WTC11 (cell line): ENCODE data around the gene TBC1D21. TPM values are rescaled to one million over a fixed set of nuclear protein-coding genes. Genes with fewer than 3 reads are reported as not detected.

ENCODE experiments used
- ATAC-seq: fragments of 200-7000 bp; cut with Tn5 transposase; 2 replicates; pipeline ENCODE4 v1.10.0; 2021; ENCODE audit warnings: mild to moderate bottlenecking, moderate library complexity
- CTCF ChIA-PET: fragments of 300-600 bp; sonication (Branson Sonifier 250); formaldehyde crosslinking; loops from one replicate; lab custom pipeline; 2021; ENCODE audit warnings: antibody characterized with exemption; lab: Charles Lee
- POLR2A ChIA-PET: fragments of 350-600 bp; sonication (Branson Sonifier 250); formaldehyde crosslinking; loops from one replicate; lab custom pipeline; 2021; ENCODE audit warnings: antibody characterized with exemption; lab: Charles Lee
- DNase-seq: peaks from one replicate; pipeline ENCODE4 v3.0.0; 2021; ENCODE audit warnings: low spot score
- H3K27ac Mint-ChIP-seq: 2 replicates; pipeline ENCODE4 v1.8.0; 2021; ENCODE audit warnings: mixed read lengths
- H3K27me3 Mint-ChIP-seq: 2 replicates; pipeline ENCODE4 v1.8.0; 2021; ENCODE audit warnings: low read depth, mild to moderate bottlenecking, moderate library complexity, mixed read lengths
- H3K36me3 Mint-ChIP-seq: 2 replicates; pipeline ENCODE4 v1.8.0; 2021; ENCODE audit warnings: mixed read lengths
- H3K4me1 Mint-ChIP-seq: 2 replicates; pipeline ENCODE4 v1.8.0; 2022; ENCODE audit warnings: mixed read lengths
- H3K4me3 Mint-ChIP-seq: 2 replicates; pipeline ENCODE4 v1.8.0; 2021; ENCODE audit warnings: mild to moderate bottlenecking, moderate library complexity, mixed read lengths
- H3K9me3 Mint-ChIP-seq: 2 replicates; pipeline ENCODE4 v1.8.0; 2021; ENCODE audit warnings: mixed read lengths
- CBFB ChIP-seq: sonication (generic); formaldehyde crosslinking; IDR thresholded peaks from 2 replicates; pipeline ENCODE4 v1.8.1; 2022; ENCODE audit warnings: mild to moderate bottlenecking, low read depth, missing genetic modification reagents
- ESRRA ChIP-seq: sonication (generic); formaldehyde crosslinking; IDR thresholded peaks from 2 replicates; pipeline ENCODE4 v1.8.1; 2022; ENCODE audit warnings: mild to moderate bottlenecking, missing genetic modification reagents, borderline replicate concordance
- GRHL2 ChIP-seq: fragments of 250-450 bp; sonication (Bioruptor Pico); IDR thresholded peaks from 2 replicates; pipeline ENCODE4 v1.8.0; 2022; ENCODE audit warnings: mild to moderate bottlenecking, moderate library complexity; ENCODE audit not compliant: insufficient replicate concordance, severe bottlenecking
- JUN ChIP-seq: sonication (generic); formaldehyde crosslinking; IDR thresholded peaks from 2 replicates; pipeline ENCODE4 v1.8.0; 2023; ENCODE audit warnings: mild to moderate bottlenecking, missing genetic modification reagents
- MYBL2 ChIP-seq: sonication (generic); formaldehyde crosslinking; IDR thresholded peaks from 2 replicates; pipeline ENCODE4 v1.8.1; 2023; ENCODE audit warnings: mild to moderate bottlenecking, moderate library complexity, missing genetic modification reagents
- NFATC4 ChIP-seq: fragments of 250-450 bp; sonication (Bioruptor Pico); IDR thresholded peaks from 2 replicates; pipeline ENCODE4 v1.9.0; 2021; ENCODE audit warnings: mild to moderate bottlenecking
- NR2C2 ChIP-seq: sonication (generic); formaldehyde crosslinking; IDR thresholded peaks from 2 replicates; pipeline ENCODE4 v1.8.0; 2022; ENCODE audit warnings: mild to moderate bottlenecking, missing genetic modification reagents
- NR3C1 ChIP-seq: sonication (generic); formaldehyde crosslinking; conservative IDR thresholded peaks from 2 replicates; pipeline ENCODE4 v1.8.1; 2023; ENCODE audit warnings: low read depth, mild to moderate bottlenecking, missing genetic modification reagents
- SMAD3 ChIP-seq: sonication (generic); formaldehyde crosslinking; IDR thresholded peaks from 2 replicates; pipeline ENCODE4 v1.8.0; 2022; ENCODE audit warnings: missing genetic modification reagents, mild to moderate bottlenecking, borderline replicate concordance
- ZNF396 ChIP-seq: fragments of 250-450 bp; sonication (Bioruptor Pico); IDR thresholded peaks from 2 replicates; pipeline ENCODE4 v1.8.0; 2021; ENCODE audit warnings: mild to moderate bottlenecking, moderate library complexity, borderline replicate concordance
- ZNF671 ChIP-seq: fragments of 250-450 bp; sonication (Bioruptor Pico); IDR thresholded peaks from 2 replicates; pipeline ENCODE4 v1.8.0; 2021; ENCODE audit warnings: mild to moderate bottlenecking
- total RNA-seq: library from RNA; stranded (reverse); gene quantifications from 3 replicates; pipeline ENCODE4 v1.2.3, GENCODE V29; 2021
- TF ChIP-seq, protein P1 (sequence below): sonication (generic); formaldehyde crosslinking; IDR thresholded peaks from 2 replicates; pipeline ENCODE4 v1.8.0; 2022; ENCODE audit warnings: mild to moderate bottlenecking, missing genetic modification reagents
- TF ChIP-seq, protein P2 (sequence below): fragments of 250-450 bp; sonication (Bioruptor Pico); IDR thresholded peaks from 2 replicates; pipeline ENCODE4 v1.9.0; 2021; ENCODE audit warnings: mild to moderate bottlenecking, borderline replicate concordance
- TF ChIP-seq, protein P3 (sequence below): sonication (generic); formaldehyde crosslinking; IDR thresholded peaks from 2 replicates; pipeline ENCODE4 v1.8.0; 2023; ENCODE audit warnings: missing genetic modification reagents
- TF ChIP-seq, protein P4 (sequence below): sonication (generic); formaldehyde crosslinking; IDR thresholded peaks from 2 replicates; pipeline ENCODE4 v1.8.1; 2022; ENCODE audit warnings: mild to moderate bottlenecking, moderate library complexity, missing genetic modification reagents
- TF ChIP-seq, protein P5 (sequence below): fragments of 250-450 bp; sonication (Bioruptor Pico); IDR thresholded peaks from 2 replicates; pipeline ENCODE4 v1.9.0; 2021; ENCODE audit warnings: moderate library complexity, mild to moderate bottlenecking, inconsistent platforms, borderline replicate concordance
- TF ChIP-seq, protein P6 (sequence below): sonication (generic); formaldehyde crosslinking; IDR thresholded peaks from 2 replicates; pipeline ENCODE4 v1.8.0; 2022; ENCODE audit warnings: mild to moderate bottlenecking, missing genetic modification reagents
- TF ChIP-seq, protein P7 (sequence below): sonication (generic); formaldehyde crosslinking; IDR thresholded peaks from 2 replicates; pipeline ENCODE4 v1.8.1; 2022; ENCODE audit warnings: mild to moderate bottlenecking, missing genetic modification reagents, moderate library complexity, borderline replicate concordance
- TF ChIP-seq, protein P8 (sequence below): sonication (generic); formaldehyde crosslinking; IDR thresholded peaks from 2 replicates; pipeline ENCODE4 v1.8.1; 2023; ENCODE audit warnings: mild to moderate bottlenecking, missing genetic modification reagents

The TBC1D21 gene
- total RNA-seq, 1 experiment from 2014 or later, result not detected

DNA sequence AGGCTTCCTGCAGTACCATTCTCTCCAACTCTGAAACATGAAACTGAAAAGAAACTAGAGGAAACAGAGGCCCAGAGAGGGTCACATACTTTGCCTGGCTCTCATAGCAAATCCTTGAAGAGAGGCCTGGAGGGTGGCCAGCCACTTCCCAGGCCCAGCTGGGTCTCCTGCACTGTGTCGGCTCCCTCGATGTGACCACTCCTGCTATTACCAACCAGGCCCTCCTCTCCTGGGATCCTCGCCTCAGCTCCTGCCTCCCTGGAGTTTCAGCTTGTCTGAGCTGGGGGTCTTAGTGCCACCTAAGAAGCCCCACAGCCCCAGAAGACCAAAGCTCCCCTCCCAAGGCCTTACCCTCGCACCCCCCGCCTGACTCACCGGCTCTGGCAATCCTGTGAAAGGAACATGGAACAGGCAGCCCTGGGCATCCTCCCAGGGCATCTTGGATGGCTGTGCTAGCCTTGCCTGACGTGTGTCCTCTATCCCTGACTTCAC is 57.5 kb downstream of the TBC1D21 start (continued):
- TF ChIP-seq, protein P1, sequence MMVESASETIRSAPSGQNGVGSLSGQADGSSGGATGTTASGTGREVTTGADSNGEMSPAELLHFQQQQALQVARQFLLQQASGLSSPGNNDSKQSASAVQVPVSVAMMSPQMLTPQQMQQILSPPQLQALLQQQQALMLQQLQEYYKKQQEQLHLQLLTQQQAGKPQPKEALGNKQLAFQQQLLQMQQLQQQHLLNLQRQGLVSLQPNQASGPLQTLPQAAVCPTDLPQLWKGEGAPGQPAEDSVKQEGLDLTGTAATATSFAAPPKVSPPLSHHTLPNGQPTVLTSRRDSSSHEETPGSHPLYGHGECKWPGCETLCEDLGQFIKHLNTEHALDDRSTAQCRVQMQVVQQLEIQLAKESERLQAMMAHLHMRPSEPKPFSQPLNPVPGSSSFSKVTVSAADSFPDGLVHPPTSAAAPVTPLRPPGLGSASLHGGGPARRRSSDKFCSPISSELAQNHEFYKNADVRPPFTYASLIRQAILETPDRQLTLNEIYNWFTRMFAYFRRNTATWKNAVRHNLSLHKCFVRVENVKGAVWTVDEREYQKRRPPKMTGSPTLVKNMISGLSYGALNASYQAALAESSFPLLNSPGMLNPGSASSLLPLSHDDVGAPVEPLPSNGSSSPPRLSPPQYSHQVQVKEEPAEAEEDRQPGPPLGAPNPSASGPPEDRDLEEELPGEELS (CRISPR knock-in tag), result no peak
- TF ChIP-seq, protein P2, sequence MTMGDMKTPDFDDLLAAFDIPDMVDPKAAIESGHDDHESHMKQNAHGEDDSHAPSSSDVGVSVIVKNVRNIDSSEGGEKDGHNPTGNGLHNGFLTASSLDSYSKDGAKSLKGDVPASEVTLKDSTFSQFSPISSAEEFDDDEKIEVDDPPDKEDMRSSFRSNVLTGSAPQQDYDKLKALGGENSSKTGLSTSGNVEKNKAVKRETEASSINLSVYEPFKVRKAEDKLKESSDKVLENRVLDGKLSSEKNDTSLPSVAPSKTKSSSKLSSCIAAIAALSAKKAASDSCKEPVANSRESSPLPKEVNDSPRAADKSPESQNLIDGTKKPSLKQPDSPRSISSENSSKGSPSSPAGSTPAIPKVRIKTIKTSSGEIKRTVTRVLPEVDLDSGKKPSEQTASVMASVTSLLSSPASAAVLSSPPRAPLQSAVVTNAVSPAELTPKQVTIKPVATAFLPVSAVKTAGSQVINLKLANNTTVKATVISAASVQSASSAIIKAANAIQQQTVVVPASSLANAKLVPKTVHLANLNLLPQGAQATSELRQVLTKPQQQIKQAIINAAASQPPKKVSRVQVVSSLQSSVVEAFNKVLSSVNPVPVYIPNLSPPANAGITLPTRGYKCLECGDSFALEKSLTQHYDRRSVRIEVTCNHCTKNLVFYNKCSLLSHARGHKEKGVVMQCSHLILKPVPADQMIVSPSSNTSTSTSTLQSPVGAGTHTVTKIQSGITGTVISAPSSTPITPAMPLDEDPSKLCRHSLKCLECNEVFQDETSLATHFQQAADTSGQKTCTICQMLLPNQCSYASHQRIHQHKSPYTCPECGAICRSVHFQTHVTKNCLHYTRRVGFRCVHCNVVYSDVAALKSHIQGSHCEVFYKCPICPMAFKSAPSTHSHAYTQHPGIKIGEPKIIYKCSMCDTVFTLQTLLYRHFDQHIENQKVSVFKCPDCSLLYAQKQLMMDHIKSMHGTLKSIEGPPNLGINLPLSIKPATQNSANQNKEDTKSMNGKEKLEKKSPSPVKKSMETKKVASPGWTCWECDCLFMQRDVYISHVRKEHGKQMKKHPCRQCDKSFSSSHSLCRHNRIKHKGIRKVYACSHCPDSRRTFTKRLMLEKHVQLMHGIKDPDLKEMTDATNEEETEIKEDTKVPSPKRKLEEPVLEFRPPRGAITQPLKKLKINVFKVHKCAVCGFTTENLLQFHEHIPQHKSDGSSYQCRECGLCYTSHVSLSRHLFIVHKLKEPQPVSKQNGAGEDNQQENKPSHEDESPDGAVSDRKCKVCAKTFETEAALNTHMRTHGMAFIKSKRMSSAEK (CRISPR knock-in tag), result no peak
- TF ChIP-seq ZNF671 (CRISPR knock-in tag) (no peak), GRHL2 (CRISPR knock-in tag) (no peak), MYBL2 (CRISPR knock-in tag) (no peak), JUN (no peak), ESRRA (CRISPR knock-in tag) (no peak)
- TF ChIP-seq, protein P3, sequence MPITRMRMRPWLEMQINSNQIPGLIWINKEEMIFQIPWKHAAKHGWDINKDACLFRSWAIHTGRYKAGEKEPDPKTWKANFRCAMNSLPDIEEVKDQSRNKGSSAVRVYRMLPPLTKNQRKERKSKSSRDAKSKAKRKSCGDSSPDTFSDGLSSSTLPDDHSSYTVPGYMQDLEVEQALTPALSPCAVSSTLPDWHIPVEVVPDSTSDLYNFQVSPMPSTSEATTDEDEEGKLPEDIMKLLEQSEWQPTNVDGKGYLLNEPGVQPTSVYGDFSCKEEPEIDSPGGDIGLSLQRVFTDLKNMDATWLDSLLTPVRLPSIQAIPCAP (CRISPR knock-in tag), result no peak

DNA sequence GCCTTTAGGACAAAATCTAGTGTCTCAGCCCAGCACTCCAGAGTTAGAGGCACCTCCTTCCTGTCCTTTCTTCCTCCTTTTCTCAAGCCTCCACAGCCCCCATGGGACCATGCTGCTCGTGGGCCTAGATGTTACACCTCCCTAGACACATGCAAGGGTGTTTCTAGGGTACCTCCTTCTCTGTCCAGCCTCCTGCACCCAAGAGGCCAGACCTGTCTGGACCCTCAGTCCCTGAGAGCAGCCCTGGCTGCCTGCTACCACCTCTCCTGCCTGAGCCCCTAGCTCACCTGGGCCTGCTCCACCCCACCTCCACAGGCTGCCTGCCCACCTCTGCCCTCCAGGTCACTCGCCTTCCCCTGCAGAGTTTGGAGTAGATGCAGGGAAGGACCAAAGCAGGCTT is 58.1 kb downstream of the TBC1D21 start:
- ChIA-PET CTCF (interaction anchor here (0.7 to 0.9 kb wide), 2 partner anchors 8 to 117 kb away, joined by 4 to 6 read pairs; no protein-coding TSS in a partner anchor), POLR2A (no interaction called here)
- ATAC-seq (no peak), DNase-seq (no peak)
- peaks cover 23% of the 10 kb centered on the region for H3K4me1 Mint-ChIP-seq
- H3K27me3 Mint-ChIP-seq, result peaks cover 2% of the 10 kb centered on the region; the same call in 1 of the 2 replicates
- TF ChIP-seq NR3C1 (CRISPR knock-in tag), result no peak
- no peak for TF ChIP-seq NFATC4
- TF ChIP-seq, protein P4, sequence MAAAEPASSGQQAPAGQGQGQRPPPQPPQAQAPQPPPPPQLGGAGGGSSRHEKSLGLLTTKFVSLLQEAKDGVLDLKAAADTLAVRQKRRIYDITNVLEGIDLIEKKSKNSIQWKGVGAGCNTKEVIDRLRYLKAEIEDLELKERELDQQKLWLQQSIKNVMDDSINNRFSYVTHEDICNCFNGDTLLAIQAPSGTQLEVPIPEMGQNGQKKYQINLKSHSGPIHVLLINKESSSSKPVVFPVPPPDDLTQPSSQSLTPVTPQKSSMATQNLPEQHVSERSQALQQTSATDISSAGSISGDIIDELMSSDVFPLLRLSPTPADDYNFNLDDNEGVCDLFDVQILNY, result no peak
- TF ChIP-seq CBFB (CRISPR knock-in tag), result no peak
- TF ChIP-seq, protein P5, sequence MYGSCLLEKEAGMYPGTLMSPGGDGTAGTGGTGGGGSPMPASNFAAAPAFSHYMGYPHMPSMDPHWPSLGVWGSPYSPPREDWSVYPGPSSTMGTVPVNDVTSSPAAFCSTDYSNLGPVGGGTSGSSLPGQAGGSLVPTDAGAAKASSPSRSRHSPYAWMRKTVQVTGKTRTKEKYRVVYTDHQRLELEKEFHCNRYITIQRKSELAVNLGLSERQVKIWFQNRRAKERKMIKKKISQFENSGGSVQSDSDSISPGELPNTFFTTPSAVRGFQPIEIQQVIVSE (CRISPR knock-in tag), result no peak
- TF ChIP-seq, protein P6, sequence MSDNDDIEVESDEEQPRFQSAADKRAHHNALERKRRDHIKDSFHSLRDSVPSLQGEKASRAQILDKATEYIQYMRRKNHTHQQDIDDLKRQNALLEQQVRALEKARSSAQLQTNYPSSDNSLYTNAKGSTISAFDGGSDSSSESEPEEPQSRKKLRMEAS (CRISPR knock-in tag), result no peak
- TF ChIP-seq, protein P7, sequence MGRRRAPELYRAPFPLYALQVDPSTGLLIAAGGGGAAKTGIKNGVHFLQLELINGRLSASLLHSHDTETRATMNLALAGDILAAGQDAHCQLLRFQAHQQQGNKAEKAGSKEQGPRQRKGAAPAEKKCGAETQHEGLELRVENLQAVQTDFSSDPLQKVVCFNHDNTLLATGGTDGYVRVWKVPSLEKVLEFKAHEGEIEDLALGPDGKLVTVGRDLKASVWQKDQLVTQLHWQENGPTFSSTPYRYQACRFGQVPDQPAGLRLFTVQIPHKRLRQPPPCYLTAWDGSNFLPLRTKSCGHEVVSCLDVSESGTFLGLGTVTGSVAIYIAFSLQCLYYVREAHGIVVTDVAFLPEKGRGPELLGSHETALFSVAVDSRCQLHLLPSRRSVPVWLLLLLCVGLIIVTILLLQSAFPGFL (CRISPR knock-in tag), result no peak
- TF ChIP-seq, protein P8, sequence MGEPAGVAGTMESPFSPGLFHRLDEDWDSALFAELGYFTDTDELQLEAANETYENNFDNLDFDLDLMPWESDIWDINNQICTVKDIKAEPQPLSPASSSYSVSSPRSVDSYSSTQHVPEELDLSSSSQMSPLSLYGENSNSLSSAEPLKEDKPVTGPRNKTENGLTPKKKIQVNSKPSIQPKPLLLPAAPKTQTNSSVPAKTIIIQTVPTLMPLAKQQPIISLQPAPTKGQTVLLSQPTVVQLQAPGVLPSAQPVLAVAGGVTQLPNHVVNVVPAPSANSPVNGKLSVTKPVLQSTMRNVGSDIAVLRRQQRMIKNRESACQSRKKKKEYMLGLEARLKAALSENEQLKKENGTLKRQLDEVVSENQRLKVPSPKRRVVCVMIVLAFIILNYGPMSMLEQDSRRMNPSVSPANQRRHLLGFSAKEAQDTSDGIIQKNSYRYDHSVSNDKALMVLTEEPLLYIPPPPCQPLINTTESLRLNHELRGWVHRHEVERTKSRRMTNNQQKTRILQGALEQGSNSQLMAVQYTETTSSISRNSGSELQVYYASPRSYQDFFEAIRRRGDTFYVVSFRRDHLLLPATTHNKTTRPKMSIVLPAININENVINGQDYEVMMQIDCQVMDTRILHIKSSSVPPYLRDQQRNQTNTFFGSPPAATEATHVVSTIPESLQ (CRISPR knock-in tag), result no peak
- TF ChIP-seq NR2C2 (CRISPR knock-in tag), result no peak
- TF ChIP-seq ZNF396 (CRISPR knock-in tag), result no peak
- TF ChIP-seq SMAD3 (CRISPR knock-in tag), result no peak
- no peak overlapping the region for H3K27ac Mint-ChIP-seq
- H3K4me3 Mint-ChIP-seq, result no peak overlapping the region
- H3K9me3 Mint-ChIP-seq, result no peaks in the 10 kb centered on the region
- H3K36me3 Mint-ChIP-seq, result no peaks in the 10 kb centered on the region
